SJCRH30 (cell line): ENCODE results near the gene ADAP2. TPM values are rescaled to one million over a fixed set of nuclear protein-coding genes. Genes with fewer than 3 reads are reported as not detected.
"Not testable (repeated sequence)": the region's sequence is repeated elsewhere in the genome, so short reads cannot be mapped to it uniquely, and the experiment has no call there.

Experiments
- DNase-seq, 2 experiments: peaks; one replicate each; pipeline ENCODE4 v3.0.0-alpha.2; 2015 to 2020
- H3K27ac ChIP-seq: fragments of 250-450 bp; sonication (Bioruptor Pico); 2 replicates; pipeline ENCODE4 v1.5.1; 2020; ENCODE audit warnings: mild to moderate bottlenecking, moderate library complexity
- H3K27me3 ChIP-seq: fragments of 250-450 bp; sonication (Bioruptor Pico); 2 replicates; pipeline ENCODE4 v1.5.1; 2020; ENCODE audit warnings: mild to moderate bottlenecking, moderate library complexity
- H3K36me3 ChIP-seq: fragments of 250-450 bp; sonication (Bioruptor Pico); 2 replicates; pipeline ENCODE4 v1.5.1; 2020; ENCODE audit warnings: mild to moderate bottlenecking, moderate library complexity
- H3K4me1 ChIP-seq: fragments of 250-450 bp; sonication (Bioruptor Pico); 2 replicates; pipeline ENCODE4 v1.5.1; 2020; ENCODE audit warnings: mild to moderate bottlenecking, moderate library complexity
- H3K4me3 ChIP-seq: fragments of 250-450 bp; sonication (Bioruptor Pico); 2 replicates; pipeline ENCODE4 v1.5.1; 2020; ENCODE audit warnings: mild to moderate bottlenecking, moderate library complexity
- H3K9me3 ChIP-seq: fragments of 250-450 bp; sonication (Bioruptor Pico); replicated peaks from 2 replicates; pipeline ENCODE4 v1.5.1; 2020; ENCODE audit warnings: mild to moderate bottlenecking, moderate library complexity
- total RNA-seq: library from RNA; depleted of rRNA; stranded (reverse); fragments of >200 nt; shearing (Covaris generic); gene quantifications from 2 replicates; pipeline ENCODE4 v1.2.3, GENCODE V29; 2014

Gene ADAP2
- total RNA-seq, 1 experiment from 2014 or later = not detected

DNA sequence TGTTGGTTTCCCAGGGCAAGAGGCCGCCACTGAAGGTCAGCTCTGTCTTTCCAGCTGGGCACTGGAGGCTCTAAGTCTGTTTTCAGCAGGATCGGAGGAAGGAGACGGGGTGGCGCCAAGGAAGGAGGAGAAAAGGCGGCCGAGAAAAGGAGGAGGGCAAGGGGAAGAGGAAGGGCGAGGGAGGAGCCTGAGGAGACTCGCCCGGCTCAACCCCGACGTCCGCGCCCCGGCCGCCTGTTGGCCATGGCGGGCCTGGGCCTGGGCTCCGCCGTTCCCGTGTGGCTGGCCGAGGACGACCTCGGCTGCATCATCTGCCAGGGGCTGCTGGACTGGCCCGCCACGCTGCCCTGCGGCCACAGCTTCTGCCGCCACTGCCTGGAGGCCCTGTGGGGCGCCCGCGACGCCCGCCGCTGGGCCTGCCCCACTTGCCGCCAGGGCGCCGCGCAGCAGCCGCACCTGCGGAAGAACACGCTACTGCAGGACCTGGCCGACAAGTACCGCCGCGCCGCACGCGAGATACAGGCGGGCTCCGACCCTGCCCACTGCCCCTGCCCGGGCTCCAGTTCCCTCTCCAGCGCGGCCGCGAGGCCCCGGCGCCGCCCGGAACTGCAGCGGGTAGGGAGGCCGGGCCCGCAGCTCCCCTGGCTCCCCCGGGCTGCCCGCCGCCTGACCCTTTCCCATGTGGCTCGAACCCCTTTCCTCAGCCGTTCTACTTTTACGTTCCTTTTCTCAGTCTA is 49.3 kb downstream of the ADAP2 start, which contains the start of gene RNF135:
Gene RNF135 (plus strand): TSS at position 209 of the 737 bp plus-strand sequence. CDS start 35 bp downstream, at position 244.
- Histone ChIP-seq H3K36me3 (no peaks in the 10 kb centered on the region), H3K4me3 (peak within 1 kb of the TSS; percentile 58), H3K9me3 (no peaks in the 10 kb centered on the region), H3K4me1 (no peaks in the 10 kb centered on the region), H3K27me3 (no peaks in the 10 kb centered on the region), H3K27ac (peak within 1 kb of the TSS; percentile 32; the same call in 1 of the 2 replicates)
- peak; percentile 56 to 65 for DNase-seq

DNA sequence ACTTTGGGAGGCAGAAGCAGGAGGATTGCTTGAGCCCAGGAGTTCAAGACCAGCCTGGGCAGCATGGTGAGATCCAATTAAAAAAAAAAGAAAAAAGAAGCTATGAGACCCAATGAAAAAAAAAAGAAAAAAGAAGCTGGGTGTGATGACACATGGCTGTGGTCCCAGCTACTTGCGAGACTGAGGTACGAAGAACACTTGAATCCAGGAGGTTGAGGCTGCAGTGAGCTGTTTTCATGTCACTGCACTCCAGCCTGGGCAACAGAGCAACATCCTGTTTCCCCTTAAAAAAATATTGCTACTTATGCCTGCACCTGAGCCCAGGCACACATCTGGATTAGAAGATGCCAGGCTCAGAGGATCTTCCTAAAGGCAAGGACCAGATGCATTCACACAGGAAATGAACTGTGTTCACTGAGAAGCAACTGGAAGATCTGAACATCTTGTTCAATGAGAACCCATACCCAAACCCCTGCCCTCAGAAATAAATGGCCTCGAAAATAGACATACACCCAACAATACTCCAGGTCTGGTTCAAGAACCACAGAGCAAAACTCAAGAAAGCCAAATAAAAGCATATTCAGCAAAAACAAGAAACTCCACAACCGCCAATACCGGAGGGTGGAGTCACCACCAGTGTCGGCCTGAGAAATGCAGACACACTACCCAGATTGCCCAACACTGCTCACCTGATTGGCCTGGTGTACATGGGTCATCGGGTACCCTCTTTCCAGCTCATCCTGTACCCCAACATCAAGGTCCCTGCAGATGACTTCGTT is 53.5 kb downstream of the ADAP2 start:
- Histone ChIP-seq H3K4me1 (no peaks in the 10 kb centered on the region), H3K27ac (no peak overlapping the region), H3K27me3 (no peaks in the 10 kb centered on the region), H3K9me3 (no peaks in the 10 kb centered on the region), H3K4me3 (no peak overlapping the region), H3K36me3 (no peaks in the 10 kb centered on the region)
- DNase-seq = no peak

DNA sequence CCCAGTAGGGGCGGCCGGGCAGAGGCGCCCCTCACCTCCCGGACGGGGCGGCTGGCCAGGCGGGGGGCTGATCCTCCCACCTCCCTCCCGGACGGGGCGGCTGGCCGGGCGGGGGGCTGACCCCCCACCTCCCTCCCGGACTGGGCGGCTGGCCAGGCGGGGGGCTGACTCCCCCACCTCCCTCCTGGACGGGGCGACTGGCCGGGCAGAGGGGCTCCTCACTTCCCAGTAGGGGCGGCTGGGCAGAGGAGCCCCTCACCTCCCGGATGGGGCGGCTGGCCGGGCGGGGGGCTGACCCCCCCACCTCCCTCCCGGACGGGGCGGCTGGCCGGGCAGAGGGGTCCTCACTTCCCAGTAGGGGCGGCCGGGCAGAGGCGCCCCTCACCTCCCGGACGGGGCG is 58.2 kb downstream of the ADAP2 start:
- H3K4me1 ChIP-seq, H3K27me3 ChIP-seq, H3K36me3 ChIP-seq, DNase-seq, H3K4me3 ChIP-seq, H3K27ac ChIP-seq, H3K9me3 ChIP-seq: not testable (repeated sequence)

DNA sequence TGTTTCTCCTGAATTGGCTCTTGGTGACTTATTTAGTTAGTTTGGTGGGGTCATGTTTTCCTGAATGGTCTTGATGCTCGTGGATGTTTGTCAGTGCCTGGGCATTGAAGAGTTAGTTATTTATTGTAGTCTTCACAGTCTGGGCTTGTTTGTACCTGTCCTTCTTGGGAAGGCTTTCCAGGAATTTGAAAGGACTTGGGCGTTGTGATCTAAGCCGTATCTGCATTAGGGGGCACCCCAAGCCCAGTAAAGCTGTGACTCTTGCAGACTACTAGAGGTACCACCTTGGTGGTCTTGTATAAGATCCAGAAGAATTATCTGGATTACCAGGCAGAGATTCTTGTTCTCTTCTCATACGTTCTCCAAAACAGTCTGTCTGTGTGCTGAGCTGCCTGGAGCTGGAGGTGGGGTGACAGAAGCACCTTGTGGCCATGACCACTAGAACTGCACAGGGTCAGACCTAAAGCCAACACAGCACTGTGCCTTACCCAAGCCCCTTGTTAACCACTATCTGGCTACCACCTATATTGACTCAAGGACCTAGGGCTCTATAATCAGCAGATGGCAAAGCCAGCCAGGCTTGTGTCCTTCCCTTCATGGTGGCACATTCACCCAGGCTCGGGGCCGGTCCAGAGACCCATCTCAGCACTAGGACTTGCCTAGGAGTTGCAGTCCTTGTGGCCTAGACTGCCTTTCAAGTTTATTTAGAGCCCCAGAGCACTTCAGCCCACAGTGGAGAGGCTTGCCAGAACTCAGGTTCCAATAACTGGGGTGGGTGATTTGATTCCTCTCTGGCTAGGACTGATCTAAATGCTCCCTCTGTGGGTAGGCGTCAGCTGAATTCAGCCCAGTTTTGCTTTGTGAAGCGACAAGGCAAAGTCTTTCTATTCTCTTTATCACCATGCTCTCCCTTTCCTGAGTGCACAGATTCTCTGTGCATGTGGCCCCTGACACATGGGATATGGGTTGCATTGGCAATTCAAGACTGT is 60.1 kb downstream of the ADAP2 start:
- no peaks in the 10 kb centered on the region for H3K36me3 ChIP-seq
- DNase-seq = no peak
- H3K4me1 ChIP-seq = no peaks in the 10 kb centered on the region
- H3K9me3 ChIP-seq = no peaks in the 10 kb centered on the region
- no peaks in the 10 kb centered on the region for H3K27me3 ChIP-seq
- H3K4me3 ChIP-seq = no peak overlapping the region
- no peak overlapping the region for H3K27ac ChIP-seq

DNA sequence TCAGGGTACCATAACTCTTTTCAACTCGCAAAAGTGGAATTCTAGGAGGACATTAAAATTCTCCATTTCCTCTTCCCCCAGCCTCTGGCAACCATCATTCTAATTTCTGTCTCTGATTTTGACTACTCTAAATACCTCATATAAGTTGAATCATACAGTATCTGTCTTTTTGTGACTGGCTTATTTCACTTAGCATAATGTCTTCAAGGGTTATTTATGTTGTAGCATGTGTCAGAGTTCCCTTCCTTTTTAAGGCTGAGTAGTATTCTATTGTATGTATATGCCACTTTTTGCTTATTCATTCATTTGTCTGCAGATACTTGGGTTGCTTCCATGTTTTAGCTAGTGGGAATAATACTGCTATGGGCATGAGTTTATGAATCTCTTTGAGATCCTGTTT is 61.1 kb downstream of the ADAP2 start:
- no peaks in the 10 kb centered on the region for H3K36me3 ChIP-seq
- H3K27ac ChIP-seq = no peak overlapping the region
- no peak for DNase-seq
- H3K4me3 ChIP-seq = no peak overlapping the region
- H3K4me1 ChIP-seq = no peaks in the 10 kb centered on the region
- 0 out of 2 replicates have a peak, but pooled peaks cover 3% of the 10 kb centered on the region for H3K9me3 ChIP-seq
- H3K27me3 ChIP-seq = no peaks in the 10 kb centered on the region

DNA sequence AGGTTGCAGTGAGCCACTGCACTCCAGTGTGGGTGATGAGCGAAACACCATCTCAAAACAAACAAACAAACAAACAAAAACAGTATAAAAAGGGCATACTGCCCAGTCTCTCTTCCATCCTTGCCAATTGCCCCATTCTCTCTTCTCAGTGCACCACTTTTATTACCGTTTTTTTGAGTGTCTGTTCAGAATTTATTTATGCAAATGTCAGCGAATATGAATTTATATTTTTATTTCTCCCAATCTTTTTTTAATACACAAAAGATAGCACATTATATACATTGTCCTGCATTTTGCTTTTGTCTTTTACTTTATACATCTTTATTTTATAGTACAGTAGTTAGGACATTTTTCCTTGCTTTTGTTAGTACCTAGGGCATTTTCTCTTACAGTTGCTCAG is 68.7 kb downstream of the ADAP2 start:
- Histone ChIP-seq H3K4me3 (no peak overlapping the region), H3K27me3 (no peaks in the 10 kb centered on the region), H3K36me3 (no peaks in the 10 kb centered on the region; the same call in 1 of the 2 replicates), H3K27ac (no peak overlapping the region), H3K9me3 (0 out of 2 replicates have a peak, but pooled peaks cover 4% of the 10 kb centered on the region), H3K4me1 (no peaks in the 10 kb centered on the region)
- no peak for DNase-seq

DNA sequence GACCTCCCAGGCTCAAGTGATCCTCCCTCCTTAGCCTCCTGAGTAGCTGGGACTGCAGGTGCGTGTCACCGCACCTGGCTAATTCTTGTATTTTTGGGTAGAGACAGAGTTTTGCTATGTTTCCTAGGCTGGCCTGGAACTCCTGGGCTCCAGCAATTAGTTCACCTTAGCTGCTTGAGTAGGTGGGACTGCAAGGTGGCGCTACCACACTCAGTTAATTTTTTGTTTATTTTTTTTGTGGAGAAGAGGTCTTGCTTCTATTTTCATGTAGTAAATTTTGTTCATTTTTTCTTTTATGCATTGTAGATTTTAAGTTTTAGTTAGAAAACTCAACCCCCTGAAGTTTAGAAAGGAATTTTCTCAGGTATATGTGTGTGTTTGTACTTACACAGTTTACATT is 70.8 kb downstream of the ADAP2 start:
- Histone ChIP-seq H3K27ac (no peak overlapping the region), H3K27me3 (no peaks in the 10 kb centered on the region), H3K9me3 (0 out of 2 replicates have a peak, but pooled peaks cover 4% of the 10 kb centered on the region), H3K36me3 (no peaks in the 10 kb centered on the region; the same call in 1 of the 2 replicates), H3K4me1 (no peaks in the 10 kb centered on the region), H3K4me3 (no peak overlapping the region)
- DNase-seq = no peak

DNA sequence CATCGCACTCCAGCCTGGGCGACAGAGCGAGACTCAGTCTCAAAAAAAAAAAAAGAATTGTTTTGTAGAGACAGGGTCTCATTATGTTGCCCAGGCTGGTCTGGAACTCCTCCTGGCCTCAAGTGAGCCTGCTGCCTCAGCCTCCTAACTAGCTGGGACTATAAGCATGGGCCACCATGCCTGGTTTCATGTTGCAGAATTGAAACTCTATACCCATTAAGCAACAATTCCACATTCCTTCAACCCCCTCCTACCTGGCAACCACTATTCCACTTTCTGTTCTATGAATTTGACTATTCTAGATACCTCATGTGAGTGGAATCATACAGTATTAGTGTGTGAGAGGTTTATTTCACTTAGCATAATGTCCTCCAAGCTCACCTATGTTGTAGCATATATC is 73.6 kb downstream of the ADAP2 start:
- DNase-seq = no peak
- H3K27ac ChIP-seq = no peak overlapping the region
- no peaks in the 10 kb centered on the region for H3K27me3 ChIP-seq
- no peaks in the 10 kb centered on the region for H3K9me3 ChIP-seq
- H3K4me3 ChIP-seq = no peak overlapping the region
- no peaks in the 10 kb centered on the region for H3K4me1 ChIP-seq
- no peaks in the 10 kb centered on the region; the same call in 1 of the 2 replicates for H3K36me3 ChIP-seq

DNA sequence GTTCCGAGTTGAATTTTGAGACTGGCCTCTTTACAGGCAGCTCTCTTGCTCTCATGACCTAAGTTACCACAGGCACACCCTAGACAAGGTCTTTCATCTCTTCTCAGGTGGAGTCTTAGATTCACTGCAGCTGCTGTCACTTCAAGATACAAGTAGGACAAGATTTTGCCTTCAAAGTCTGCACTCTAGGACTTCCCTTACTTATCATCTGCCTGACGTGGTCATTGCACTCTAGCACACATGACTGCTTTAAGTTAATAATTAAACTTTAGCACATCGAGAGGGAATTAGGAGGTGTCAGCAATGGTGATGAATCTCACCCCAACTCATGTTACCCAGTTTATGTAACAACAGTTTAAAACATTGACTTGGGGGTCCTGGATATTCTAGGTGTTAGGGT is 74.7 kb downstream of the ADAP2 start:
- no peaks in the 10 kb centered on the region for H3K4me1 ChIP-seq
- no peak overlapping the region for H3K27ac ChIP-seq
- no peaks in the 10 kb centered on the region for H3K27me3 ChIP-seq
- no peak overlapping the region for H3K4me3 ChIP-seq
- no peaks in the 10 kb centered on the region; the same call in 1 of the 2 replicates for H3K36me3 ChIP-seq
- no peak for DNase-seq
- no peaks in the 10 kb centered on the region for H3K9me3 ChIP-seq

DNA sequence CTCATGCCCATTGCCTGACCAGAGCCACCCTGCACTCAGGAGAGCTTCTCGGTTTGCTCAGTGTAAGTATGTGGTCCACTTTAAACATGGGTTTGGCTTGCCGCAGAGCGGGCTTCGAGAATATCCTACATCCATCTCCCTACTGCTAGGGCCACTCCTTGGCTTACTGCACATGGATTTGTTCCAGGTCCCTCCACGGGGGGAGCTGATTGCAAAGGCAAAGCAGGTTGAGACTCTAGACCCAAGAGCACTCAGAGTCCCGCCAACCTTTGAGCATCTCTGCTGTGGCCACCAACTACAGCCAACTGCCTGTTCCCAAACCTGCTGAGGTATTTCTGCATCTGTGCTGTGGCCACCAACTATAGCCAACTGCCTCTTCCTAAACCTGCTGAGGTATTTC is 75.5 kb downstream of the ADAP2 start:
- no peak for DNase-seq
- H3K36me3 ChIP-seq = no peaks in the 10 kb centered on the region; the same call in 1 of the 2 replicates
- H3K4me1 ChIP-seq = no peaks in the 10 kb centered on the region
- no peaks in the 10 kb centered on the region for H3K27me3 ChIP-seq
- H3K27ac ChIP-seq = no peak overlapping the region
- H3K9me3 ChIP-seq = no peaks in the 10 kb centered on the region
- H3K4me3 ChIP-seq = no peak overlapping the region

DNA sequence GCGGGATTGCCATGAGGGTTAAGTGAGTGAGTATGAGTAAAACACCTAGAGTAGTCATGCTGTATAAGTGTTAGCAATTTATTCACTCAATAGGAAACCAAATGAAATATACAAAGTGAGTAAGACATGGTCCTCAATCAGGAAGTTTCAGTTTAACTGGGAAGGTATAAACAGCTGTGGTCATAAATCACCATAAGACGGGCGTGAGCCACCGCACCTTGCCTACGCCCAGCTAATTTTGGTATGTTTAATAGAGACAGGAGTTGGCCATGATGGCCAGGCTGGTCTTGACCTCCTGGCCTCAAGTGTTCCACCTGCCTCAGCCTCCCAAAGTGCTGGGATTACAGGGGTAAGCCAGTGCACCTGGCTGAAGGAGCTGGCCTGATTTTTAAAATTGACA is 76.1 kb downstream of the ADAP2 start:
- Histone ChIP-seq H3K27me3 (no peaks in the 10 kb centered on the region), H3K9me3 (no peaks in the 10 kb centered on the region), H3K27ac (no peak overlapping the region), H3K36me3 (no peaks in the 10 kb centered on the region), H3K4me3 (no peak overlapping the region), H3K4me1 (no peaks in the 10 kb centered on the region)
- DNase-seq = no peak

DNA sequence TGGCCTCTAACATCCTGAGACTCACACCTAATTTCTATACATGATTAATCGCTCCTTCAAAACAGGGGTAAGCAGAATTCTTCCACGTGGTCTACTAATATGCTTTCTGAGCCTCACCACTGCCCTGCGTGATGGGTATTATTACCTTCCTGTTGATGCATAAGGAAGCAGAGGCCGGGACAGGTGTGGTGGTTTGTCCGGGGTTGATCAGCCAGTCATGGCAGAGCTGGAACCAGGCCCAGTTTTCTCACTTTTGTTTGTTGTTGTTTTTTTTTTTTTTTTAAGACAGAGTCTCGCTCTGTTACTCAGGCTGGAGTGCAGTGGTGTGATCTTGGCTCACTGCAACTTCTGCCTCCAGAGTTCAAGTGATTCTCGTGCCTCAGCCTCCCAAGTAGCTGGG is 80.3 kb downstream of the ADAP2 start:
- Histone ChIP-seq H3K27me3 (no peaks in the 10 kb centered on the region; the same call in 1 of the 2 replicates), H3K9me3 (no peaks in the 10 kb centered on the region), H3K27ac (no peak overlapping the region), H3K36me3 (no peaks in the 10 kb centered on the region), H3K4me1 (no peaks in the 10 kb centered on the region), H3K4me3 (no peak overlapping the region)
- DNase-seq = no peak

DNA sequence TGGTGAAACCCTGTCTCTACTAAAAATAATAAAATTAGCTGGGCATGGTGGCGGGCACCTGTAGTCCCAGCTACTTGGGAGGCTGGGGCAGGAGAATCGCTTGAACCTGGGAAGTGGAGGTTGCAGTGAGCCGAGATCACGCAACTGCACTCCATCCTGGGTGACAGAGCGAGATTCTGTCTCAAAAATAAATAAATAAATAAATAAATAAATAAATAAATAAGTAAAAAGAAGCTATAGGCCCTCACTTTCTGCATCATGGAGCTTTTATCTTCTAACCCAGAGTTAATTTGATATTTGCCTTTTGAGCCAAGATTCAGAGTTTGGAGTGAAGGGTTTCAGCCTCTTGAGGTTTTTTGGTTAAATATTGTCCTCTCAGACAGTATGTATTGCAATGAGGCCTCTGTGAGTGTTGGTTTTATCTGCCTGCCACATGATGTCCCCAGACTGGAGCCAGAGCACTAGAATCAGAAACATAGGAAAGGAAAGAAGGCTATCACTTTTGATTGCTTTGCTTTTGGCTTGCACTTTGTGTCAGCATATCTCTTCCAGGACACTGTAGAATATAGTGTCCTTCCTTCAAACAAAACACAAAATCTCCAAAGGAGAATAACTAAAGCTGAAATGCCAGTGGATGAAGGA is 81.6 kb downstream of the ADAP2 start:
- no peak for DNase-seq
- Histone ChIP-seq H3K27me3 (no peaks in the 10 kb centered on the region; the same call in 1 of the 2 replicates), H3K9me3 (no peaks in the 10 kb centered on the region), H3K4me3 (no peak overlapping the region), H3K27ac (no peak overlapping the region), H3K36me3 (no peaks in the 10 kb centered on the region), H3K4me1 (no peaks in the 10 kb centered on the region)

DNA sequence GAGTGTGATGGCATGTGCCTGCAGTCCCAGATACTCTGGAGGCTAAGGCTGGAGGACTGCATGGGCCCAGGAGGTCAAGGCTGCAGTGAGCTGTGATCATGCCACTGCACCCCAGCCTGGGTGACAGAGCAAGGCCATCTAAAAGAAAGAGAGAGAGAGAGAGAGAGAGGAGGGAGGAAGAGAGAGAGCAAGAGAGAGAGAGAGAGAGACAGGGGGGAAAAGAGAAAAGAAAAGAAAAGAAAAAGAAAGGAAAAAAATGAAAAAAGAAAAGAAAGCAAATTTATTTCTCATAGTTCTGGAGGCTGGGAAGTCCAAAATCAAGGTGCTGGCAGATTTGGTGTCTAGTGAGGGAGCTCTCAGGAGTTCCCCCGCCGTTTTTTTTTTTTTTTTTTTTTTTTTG is 82.4 kb downstream of the ADAP2 start:
- no peaks in the 10 kb centered on the region for H3K4me1 ChIP-seq
- no peak overlapping the region for H3K4me3 ChIP-seq
- H3K27me3 ChIP-seq = no peaks in the 10 kb centered on the region; the same call in 1 of the 2 replicates
- no peaks in the 10 kb centered on the region for H3K36me3 ChIP-seq
- no peaks in the 10 kb centered on the region for H3K9me3 ChIP-seq
- H3K27ac ChIP-seq = no peak overlapping the region
- DNase-seq = no peak
